Esophagus muscularis mucosa (tissue), 3 donors: ENCODE results near the gene SLC27A2.

Experiments used
- CTCF ChIP-seq, 3 experiments: fragments of 200-600 bp in 2 of 3; fragments of 450-650 bp in 1 of 3; sonication (generic) in 2 of 3; IDR thresholded peaks; one replicate each; pipeline ENCODE4 v1.5.1; 2017 to 2019; ENCODE audit warnings: antibody characterized with exemption in 3 of 3, mild to moderate bottlenecking in 2 of 3, moderate library complexity in 1 of 3
- POLR2A ChIP-seq: fragments of 450-650 bp; IDR thresholded peaks from one replicate; pipeline ENCODE4 v1.6.1; 2017; ENCODE audit warnings: antibody characterized with exemption, moderate library complexity, mild to moderate bottlenecking, low read depth

GRCh38 chr15:50275091-50275490 lies 93.1 kb downstream of the SLC27A2 start:
- no peak for TF ChIP-seq POLR2A
- no peak for TF ChIP-seq CTCF (IDR thresholded peaks at IDR 0.05)
